ENCODE measurements around the gene ATRIP.

DNA sequence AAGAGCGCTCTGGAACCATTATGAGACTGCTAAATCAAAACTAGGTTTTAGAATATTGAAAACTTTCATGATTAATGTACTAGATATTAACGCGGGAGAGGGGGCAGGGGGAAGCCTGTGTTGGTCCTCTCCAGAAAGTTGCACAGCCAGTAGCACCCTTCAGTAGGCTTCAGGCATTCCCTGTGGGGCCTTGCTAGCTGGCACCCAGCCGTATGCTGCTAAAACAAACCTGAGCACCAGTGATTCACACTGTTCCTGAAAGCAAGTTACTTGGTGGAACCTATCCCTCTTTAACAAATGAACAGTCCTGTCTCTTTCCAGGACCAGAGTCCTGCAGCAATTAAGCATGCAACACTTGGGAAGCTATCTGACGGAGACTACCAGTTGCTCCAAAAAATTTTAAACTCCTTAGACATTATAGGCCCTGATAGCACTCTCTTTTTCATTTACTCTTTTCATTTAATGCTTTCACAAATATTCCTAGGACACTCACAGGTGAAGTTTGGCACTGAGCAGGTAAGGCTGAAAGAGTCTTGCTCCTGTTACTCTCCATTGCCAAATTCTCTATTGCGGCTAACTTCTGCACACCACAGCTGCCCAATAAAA is 1.2 kb upstream of the ATRIP start:
- TF ChIP-seq, protein P1, sequence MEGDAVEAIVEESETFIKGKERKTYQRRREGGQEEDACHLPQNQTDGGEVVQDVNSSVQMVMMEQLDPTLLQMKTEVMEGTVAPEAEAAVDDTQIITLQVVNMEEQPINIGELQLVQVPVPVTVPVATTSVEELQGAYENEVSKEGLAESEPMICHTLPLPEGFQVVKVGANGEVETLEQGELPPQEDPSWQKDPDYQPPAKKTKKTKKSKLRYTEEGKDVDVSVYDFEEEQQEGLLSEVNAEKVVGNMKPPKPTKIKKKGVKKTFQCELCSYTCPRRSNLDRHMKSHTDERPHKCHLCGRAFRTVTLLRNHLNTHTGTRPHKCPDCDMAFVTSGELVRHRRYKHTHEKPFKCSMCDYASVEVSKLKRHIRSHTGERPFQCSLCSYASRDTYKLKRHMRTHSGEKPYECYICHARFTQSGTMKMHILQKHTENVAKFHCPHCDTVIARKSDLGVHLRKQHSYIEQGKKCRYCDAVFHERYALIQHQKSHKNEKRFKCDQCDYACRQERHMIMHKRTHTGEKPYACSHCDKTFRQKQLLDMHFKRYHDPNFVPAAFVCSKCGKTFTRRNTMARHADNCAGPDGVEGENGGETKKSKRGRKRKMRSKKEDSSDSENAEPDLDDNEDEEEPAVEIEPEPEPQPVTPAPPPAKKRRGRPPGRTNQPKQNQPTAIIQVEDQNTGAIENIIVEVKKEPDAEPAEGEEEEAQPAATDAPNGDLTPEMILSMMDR (IDR thresholded peaks at IDR 0.05; ENCODE audit: low read length) = no peak
- TF ChIP-seq EZH2 (IDR thresholded peaks at IDR 0.05; ENCODE audit: borderline replicate concordance, low read length) = no peak

Measured in OCI-LY1 (cell line).